Measurements from ENCODE around the gene AKR1B15. TPM values are rescaled to one million over a fixed set of nuclear protein-coding genes. Genes with fewer than 3 reads are reported as not detected.

The AKR1B15 gene
- total and polyA plus RNA-seq, 12 donors: 0.03 to 0.55 (median 0.24) TPM; not detected in 6

DNA sequence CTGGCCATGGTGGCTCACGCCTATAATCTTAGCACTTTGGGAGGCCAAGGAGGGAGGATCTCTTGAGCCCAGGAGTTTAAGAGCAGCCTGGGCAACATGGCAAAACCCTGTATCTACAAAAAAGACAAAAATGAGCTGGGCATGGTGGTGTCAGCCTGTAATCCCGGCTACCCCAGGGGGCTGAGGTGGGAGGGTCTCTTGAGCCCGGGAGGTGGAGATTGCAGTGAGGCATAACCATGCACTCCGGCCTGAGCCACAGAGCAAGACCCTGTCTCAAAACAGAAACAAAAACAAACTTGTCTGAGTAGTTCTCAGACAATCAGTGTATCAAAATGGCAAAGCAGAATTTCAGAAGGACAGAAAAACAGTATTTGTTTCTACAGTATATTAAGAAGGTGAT lies 52.5 kb downstream of the AKR1B15 start:
- peaks cover 0 to 13% of the 10 kb centered on the region in 2 donors for H3K4me1 ChIP-seq (replicated peaks in 1 of 2)
- H3K9me3 ChIP-seq (replicated peaks in 1 of 3): no peaks in the 10 kb centered on the region
- no peak for TF ChIP-seq POLR2A (IDR thresholded peaks at IDR 0.05)
- TF ChIP-seq, protein P1, sequence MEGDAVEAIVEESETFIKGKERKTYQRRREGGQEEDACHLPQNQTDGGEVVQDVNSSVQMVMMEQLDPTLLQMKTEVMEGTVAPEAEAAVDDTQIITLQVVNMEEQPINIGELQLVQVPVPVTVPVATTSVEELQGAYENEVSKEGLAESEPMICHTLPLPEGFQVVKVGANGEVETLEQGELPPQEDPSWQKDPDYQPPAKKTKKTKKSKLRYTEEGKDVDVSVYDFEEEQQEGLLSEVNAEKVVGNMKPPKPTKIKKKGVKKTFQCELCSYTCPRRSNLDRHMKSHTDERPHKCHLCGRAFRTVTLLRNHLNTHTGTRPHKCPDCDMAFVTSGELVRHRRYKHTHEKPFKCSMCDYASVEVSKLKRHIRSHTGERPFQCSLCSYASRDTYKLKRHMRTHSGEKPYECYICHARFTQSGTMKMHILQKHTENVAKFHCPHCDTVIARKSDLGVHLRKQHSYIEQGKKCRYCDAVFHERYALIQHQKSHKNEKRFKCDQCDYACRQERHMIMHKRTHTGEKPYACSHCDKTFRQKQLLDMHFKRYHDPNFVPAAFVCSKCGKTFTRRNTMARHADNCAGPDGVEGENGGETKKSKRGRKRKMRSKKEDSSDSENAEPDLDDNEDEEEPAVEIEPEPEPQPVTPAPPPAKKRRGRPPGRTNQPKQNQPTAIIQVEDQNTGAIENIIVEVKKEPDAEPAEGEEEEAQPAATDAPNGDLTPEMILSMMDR (IDR thresholded peaks at IDR 0.05): no peak
- peak overlapping the region in 2 of 5 donors; percentile 8 to 20 for H3K27ac ChIP-seq
- DNase-seq: no peak
- no peak overlapping the region for H3K4me3 ChIP-seq
- no peaks in the 10 kb centered on the region for H3K36me3 ChIP-seq (replicated peaks in 1 of 2)
- intact Hi-C loops (cut with DNase I): no loop called here
- WGBS, 4 donors: 73 to 84% (median 81%) methylated on average over 4 of the region's 4 CpGs
- no peaks in the 10 kb centered on the region for H3K27me3 ChIP-seq

DNA sequence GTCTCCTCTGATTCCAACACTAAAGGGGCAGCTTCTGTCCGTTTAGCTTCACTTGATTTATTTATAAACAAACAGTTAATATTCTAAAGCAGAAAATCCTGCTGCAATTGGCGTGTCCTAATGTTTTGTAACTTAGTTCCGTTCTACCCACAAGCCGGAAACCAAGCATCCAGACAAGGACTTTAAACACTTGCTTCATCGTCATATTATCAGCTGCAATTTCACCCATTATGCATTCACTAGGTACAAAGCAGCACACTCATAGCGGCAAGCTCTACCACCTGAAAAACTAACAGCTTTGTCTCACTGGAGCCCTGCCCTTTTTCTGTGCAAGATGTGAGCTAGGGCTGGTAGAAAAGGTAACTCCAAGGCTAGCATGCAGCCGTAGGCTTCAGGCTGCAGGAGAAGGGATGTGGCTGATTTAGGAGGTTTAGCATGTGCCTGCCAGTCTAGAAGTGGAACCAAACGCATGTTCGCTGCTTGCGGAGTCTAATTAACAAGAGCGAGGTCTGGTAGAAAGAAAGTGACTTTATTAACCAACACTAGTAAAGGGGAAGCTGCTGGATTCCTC lies 54.1 kb downstream of the AKR1B15 start:
- 69 to 83% (median 76%) methylated on average over 11 of the region's 11 CpGs for WGBS, 4 donors
- Histone ChIP-seq H3K4me1 (replicated peaks in 1 of 2) (peaks cover 0 to 15% of the 10 kb centered on the region in 2 donors), H3K9me3 (replicated peaks in 1 of 3) (no peaks in the 10 kb centered on the region), H3K27ac (peak overlapping the region in 1 of 5 donors; percentile 55), H3K36me3 (replicated peaks in 1 of 2) (no peaks in the 10 kb centered on the region), H3K27me3 (no peaks in the 10 kb centered on the region), H3K4me3 (no peak overlapping the region)
- peak in 1 of 7 donors; percentile 2 for DNase-seq
- intact Hi-C loops (cut with DNase I): no loop called here
- no peak for TF ChIP-seq POLR2A (IDR thresholded peaks at IDR 0.05)
- TF ChIP-seq, protein P1 (IDR thresholded peaks at IDR 0.05): no peak

DNA sequence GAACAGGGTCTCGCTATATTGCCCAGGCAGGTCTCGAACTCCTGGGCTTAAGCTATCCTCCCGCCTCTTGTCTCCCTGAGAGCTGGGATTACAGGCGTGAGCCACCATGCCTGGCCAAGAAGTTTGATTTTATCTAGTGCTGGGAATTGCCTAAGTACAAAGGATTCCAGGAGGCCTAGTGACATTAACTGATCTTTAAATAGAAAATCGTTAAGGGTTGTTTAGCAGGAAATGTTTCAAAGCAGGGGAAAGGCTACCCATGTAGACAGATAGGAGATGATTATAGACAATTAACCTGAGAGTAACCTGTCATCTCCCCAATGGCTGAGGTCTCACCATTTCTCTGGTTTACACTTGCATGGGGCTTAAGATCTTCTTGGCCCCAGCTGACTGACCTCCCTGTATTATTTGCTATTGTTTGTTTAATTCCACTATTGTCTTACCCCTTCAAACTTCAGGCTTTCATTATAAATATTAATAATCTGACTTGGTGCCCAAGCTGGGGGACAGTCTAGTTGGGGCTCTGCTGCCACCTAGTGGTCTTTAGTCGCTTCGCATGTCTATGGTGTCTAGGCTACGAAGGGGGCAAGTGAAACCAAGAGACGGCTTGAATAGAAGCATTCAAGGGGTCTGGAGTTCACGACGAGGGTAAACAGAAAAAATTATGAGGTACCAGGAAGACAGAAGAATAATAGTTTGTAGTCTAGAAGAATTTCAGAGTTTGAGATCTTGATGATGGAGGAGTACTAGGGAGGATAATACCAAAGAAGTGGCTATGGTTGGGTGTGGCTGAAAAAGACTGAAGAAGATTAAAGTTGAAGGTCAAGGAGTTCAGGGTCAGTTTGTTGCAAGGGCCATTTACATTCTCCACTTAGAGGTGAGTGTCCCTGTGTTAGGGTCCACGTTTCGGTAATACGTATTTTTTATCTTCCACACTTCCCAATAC lies 57.3 kb downstream of the AKR1B15 start:
- peaks cover 0 to 15% of the 10 kb centered on the region in 2 donors for H3K4me1 ChIP-seq (replicated peaks in 1 of 2)
- no peaks in the 10 kb centered on the region for H3K36me3 ChIP-seq (replicated peaks in 1 of 2)
- WGBS, 4 donors: 29 to 31% (median 30%) methylated on average over 14 of the region's 14 CpGs
- H3K9me3 ChIP-seq (replicated peaks in 1 of 3): no peaks in the 10 kb centered on the region
- H3K27ac ChIP-seq: peak overlapping the region in 3 of 5 donors; percentile 40 to 59 (median 41)
- H3K27me3 ChIP-seq: no peaks in the 10 kb centered on the region
- H3K4me3 ChIP-seq: peak overlapping the region in 1 of 4 donors; percentile 33
- TF ChIP-seq POLR2A (IDR thresholded peaks at IDR 0.05): no peak
- TF ChIP-seq, protein P1 (IDR thresholded peaks at IDR 0.05): peak; percentile 86 to 96 (median 92)
- intact Hi-C loops (cut with DNase I): loop anchor here (2.0 to 5.0 kb wide), 3 partner anchors 84 to 173 kb away; no protein-coding TSS in a partner anchor
- peak; percentile 60 to 88 (median 72) for DNase-seq

DNA sequence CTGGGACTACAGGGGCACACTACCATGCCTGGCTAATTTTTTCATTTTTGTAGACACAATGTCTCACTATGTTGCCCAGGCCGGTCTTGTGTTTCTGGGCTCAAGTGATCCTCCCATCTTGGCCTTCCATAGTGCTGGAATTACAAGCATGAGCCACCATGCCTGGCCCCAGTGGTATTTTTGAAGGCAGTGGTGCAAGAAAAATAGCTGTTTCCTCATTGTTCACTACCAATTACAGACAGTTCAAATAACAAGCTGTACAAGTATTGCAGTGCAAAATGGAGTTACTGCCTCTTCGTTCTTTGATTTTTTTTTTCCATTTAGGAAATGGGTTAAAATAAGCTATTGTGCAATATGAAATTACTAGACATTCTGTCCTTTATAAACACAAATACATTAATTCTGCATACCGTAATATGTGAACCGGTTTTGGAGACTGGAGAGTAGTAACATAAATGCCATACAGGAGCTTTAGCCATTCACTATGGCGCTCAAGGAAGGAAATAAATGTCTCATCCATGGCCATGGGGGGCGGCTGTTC lies 62.8 kb downstream of the AKR1B15 start:
- H3K27ac ChIP-seq: no peak overlapping the region
- TF ChIP-seq, protein P1 (IDR thresholded peaks at IDR 0.05): no peak
- TF ChIP-seq POLR2A (IDR thresholded peaks at IDR 0.05): no peak
- H3K4me3 ChIP-seq: no peak overlapping the region
- intact Hi-C loops (cut with DNase I): no loop called here
- peaks cover 8% of the 10 kb centered on the region for H3K27me3 ChIP-seq
- WGBS, 4 donors: 79 to 89% (median 85%) methylated on average over 6 of the region's 6 CpGs
- H3K4me1 ChIP-seq (replicated peaks in 1 of 2): no peaks in the 10 kb centered on the region
- no peak for DNase-seq
- H3K9me3 ChIP-seq (replicated peaks in 1 of 3): no peaks in the 10 kb centered on the region
- H3K36me3 ChIP-seq (replicated peaks in 1 of 2): no peaks in the 10 kb centered on the region

Measured in adrenal gland (tissue), 12 donors.